ENCODE results near the gene HTD2. TPM values are rescaled to one million over a fixed set of nuclear protein-coding genes. Genes with fewer than 3 reads are reported as not detected.
"Not testable (repeated sequence)": the region's sequence is repeated elsewhere in the genome, so short reads cannot be mapped to it uniquely, and the experiment has no call there.

Gene HTD2
- total and polyA plus RNA-seq, 9 donors: 7.3 to 12.0 (median 9.2) TPM

- H3K27me3 ChIP-seq: no peaks in the 10 kb centered on the region
- intact Hi-C loops (cut with DNase I): no loop called here
- H3K4me1 ChIP-seq (ENCODE audit: insufficient read depth): no peaks in the 10 kb centered on the region
- TF ChIP-seq POLR2A (IDR thresholded peaks at IDR 0.05) (no peak), CTCF (IDR thresholded peaks at IDR 0.05) (no peak), EP300 (IDR thresholded peaks at IDR 0.05) (no peak)
- H3K9me3 ChIP-seq: no peaks in the 10 kb centered on the region
- DNase-seq: no peak
- no peaks in the 10 kb centered on the region for H3K36me3 ChIP-seq
- H3K27ac ChIP-seq: no peak overlapping the region
- no peak overlapping the region for H3K4me3 ChIP-seq
- WGBS, 3 donors: 81 to 94% (median 85%) methylated on average over 7 of the region's 7 CpGs
Observed at GRCh38 chr3:58281069-58281468, 25.3 kb upstream of the HTD2 start.

- Histone ChIP-seq H3K4me1 (ENCODE audit: insufficient read depth) (peaks cover 9% of the 10 kb centered on the region), H3K9me3 (no peaks in the 10 kb centered on the region), H3K27me3 (no peaks in the 10 kb centered on the region), H3K36me3 (no peaks in the 10 kb centered on the region), H3K4me3 (no peak overlapping the region), H3K27ac (no peak overlapping the region)
- TF ChIP-seq CTCF (IDR thresholded peaks at IDR 0.05) (no peak), EP300 (IDR thresholded peaks at IDR 0.05) (no peak), POLR2A (IDR thresholded peaks at IDR 0.05) (no peak)
- intact Hi-C loops (cut with DNase I): no loop called here
- 64 to 73% (median 66%) methylated on average over 7 of the region's 7 CpGs for WGBS, 3 donors
- no peak for DNase-seq
Observed at GRCh38 chr3:58285334-58285733, 21.0 kb upstream of the HTD2 start.

GRCh38 chr3:58287354-58287753 is 19.0 kb upstream of the HTD2 start:
- no peaks in the 10 kb centered on the region for H3K9me3 ChIP-seq
- intact Hi-C loops (cut with DNase I): no loop called here
- WGBS, 3 donors: 54 to 70% (median 66%) methylated on average over 6 of the region's 6 CpGs
- no peak for DNase-seq
- no peak for TF ChIP-seq EP300 (IDR thresholded peaks at IDR 0.05)
- TF ChIP-seq POLR2A (IDR thresholded peaks at IDR 0.05): no peak
- TF ChIP-seq CTCF (IDR thresholded peaks at IDR 0.05): no peak
- H3K36me3 ChIP-seq: no peaks in the 10 kb centered on the region
- no peak overlapping the region for H3K4me3 ChIP-seq
- no peaks in the 10 kb centered on the region for H3K27me3 ChIP-seq
- peaks cover 9% of the 10 kb centered on the region for H3K4me1 ChIP-seq (ENCODE audit: insufficient read depth)
- peak overlapping the region in 1 of 2 donors; percentile 12 for H3K27ac ChIP-seq

- Histone ChIP-seq H3K27ac (no peak overlapping the region), H3K27me3 (no peaks in the 10 kb centered on the region), H3K9me3 (no peaks in the 10 kb centered on the region), H3K4me3 (no peak overlapping the region), H3K36me3 (no peaks in the 10 kb centered on the region), H3K4me1 (ENCODE audit: insufficient read depth) (peaks cover 9% of the 10 kb centered on the region)
- intact Hi-C loops (cut with DNase I): no loop called here
- TF ChIP-seq POLR2A (IDR thresholded peaks at IDR 0.05) (no peak), EP300 (IDR thresholded peaks at IDR 0.05) (no peak), CTCF (IDR thresholded peaks at IDR 0.05) (no peak)
- 52 to 62% (median 54%) methylated on average over 4 of the region's 4 CpGs for WGBS, 3 donors
- peak in 3 of 5 donors; percentile 50 to 58 (median 56) for DNase-seq
Observed at GRCh38 chr3:58288011-58288728, 18.1 kb upstream of the HTD2 start.

GRCh38 chr3:58288964-58289613 is 17.2 kb upstream of the HTD2 start:
- DNase-seq; H3K36me3 ChIP-seq; H3K4me3 ChIP-seq; H3K27ac ChIP-seq; H3K27me3 ChIP-seq; H3K9me3 ChIP-seq; intact Hi-C loops (cut with DNase I); H3K4me1 ChIP-seq (ENCODE audit: insufficient read depth): not testable (repeated sequence)
- 85 to 93% (median 90%) methylated on average over 3 to 4 of the region's 4 CpGs for WGBS, 3 donors

- 97 to 100% (median 99%) methylated on average over 12 to 20 of the region's 33 CpGs for WGBS, 3 donors
- DNase-seq; H3K9me3 ChIP-seq; H3K4me3 ChIP-seq; H3K27me3 ChIP-seq; H3K4me1 ChIP-seq (ENCODE audit: insufficient read depth); H3K27ac ChIP-seq; H3K36me3 ChIP-seq: not testable (repeated sequence)
- intact Hi-C loops (cut with DNase I): loop anchor here in 1 of 4 donors (10.0 kb wide), 1 partner anchor 56 kb away; the partner anchor contains the start of gene ABHD6
Observed at GRCh38 chr3:58290446-58290845, 15.9 kb upstream of the HTD2 start.
